Measurements from ENCODE around the gene OXCT1.

OXCT1 gene

GRCh38 chr5:41695920-41696582, 174.2 kb downstream of the OXCT1 start:
- no peak for DNase-seq

DNA sequence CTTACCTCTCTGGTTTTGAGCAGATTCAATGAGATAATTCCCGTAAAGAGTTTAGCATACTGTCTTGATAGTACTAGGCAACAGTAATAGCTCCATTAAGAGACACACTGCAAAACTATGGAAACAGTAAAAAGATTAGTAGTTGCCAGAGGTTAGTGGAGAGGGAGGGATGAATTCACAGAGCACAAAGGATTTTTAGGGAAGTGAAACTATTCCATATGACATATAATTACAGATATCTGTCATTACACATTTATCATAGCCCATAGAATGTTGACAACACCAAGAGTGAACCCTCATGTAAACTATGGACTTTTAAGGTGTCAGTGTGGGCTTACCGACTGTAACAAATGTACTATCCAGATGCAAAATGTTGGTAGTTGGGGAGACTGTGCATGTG, 183.5 kb downstream of the OXCT1 start:
- DNase-seq = no peak

DNA sequence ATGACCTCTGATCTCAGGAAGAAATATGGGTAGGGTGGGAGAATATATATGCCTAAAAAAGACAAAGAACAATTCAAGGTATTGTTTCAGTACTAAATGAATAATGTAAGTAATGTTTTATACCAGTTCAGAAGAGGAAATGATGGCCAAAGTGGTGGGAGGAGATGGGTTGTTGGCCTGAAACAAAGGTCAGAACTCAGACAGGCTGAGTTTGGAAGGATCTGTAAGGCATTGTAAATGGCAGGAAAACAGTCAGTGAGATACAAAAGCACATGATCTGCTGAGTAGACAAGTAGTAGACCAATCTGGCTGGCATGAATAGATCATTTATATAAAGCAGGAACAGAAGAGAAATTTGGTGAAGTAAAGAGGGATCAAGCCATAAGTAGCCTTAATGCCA, 184.0 kb downstream of the OXCT1 start:
- no peak for DNase-seq

GRCh38 chr5:41683181-41683580, 187.0 kb downstream of the OXCT1 start:
- DNase-seq = no peak

DNA sequence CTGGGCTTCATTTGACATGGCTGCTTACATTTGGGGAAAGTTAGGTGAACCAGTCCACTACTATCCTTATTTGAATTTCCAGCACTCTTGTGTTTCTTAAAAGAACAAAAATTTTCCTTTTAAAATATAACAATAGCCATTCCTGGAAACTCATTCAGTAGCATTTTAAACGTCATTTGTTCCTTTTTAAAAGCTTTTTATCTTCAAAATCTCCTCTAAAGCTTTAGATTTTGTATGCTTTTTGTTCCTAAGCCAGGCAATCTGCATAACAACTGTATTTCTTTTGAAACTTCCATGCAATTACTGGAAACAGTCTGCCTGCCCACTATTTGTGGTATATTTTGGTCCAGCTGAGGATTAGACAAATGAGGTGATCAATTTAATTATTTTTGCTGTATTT, 187.6 kb downstream of the OXCT1 start:
- no peak for DNase-seq

DNA sequence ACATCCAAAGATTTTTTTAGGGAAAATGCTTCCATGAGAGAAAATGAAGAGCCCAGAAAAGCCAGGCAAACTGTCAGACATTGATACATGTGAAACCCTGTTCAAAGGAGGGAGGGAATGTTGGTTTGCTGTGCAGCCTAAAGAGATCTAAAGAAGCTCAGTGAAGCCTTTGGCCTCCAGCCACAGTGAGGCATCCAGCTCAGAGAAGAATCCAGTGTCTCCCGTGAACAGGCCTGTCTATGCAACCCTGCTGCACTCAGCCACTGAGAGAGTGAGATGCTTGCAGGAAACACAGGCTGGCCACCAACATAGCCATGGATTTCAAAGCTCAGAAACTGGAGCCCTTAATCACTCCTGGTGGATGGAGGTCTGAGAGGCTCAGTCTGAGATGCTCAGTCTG, 188.4 kb downstream of the OXCT1 start:
- DNase-seq = no peak
